HCT116 (cell line): ENCODE measurements around the gene GP1BA.

Experiments used
- POLR2A ChIP-seq: IDR thresholded peaks from 2 replicates; pipeline ENCODE4 v1.7.0; 2011; ENCODE audit warnings: borderline replicate concordance; ENCODE audit not compliant: insufficient read depth, insufficient read length; ENCODE audit errors: extremely low read depth
- POLR2AphosphoS5 ChIP-seq: IDR thresholded peaks from 2 replicates; pipeline ENCODE4 v1.6.1; 2011; ENCODE audit warnings: mild to moderate bottlenecking, low read depth, low read length, moderate library complexity
- YY1 ChIP-seq: IDR thresholded peaks from 2 replicates; pipeline ENCODE4 v1.6.1; 2011; ENCODE audit warnings: low read length, low read depth, moderate library complexity, mild to moderate bottlenecking; ENCODE audit not compliant: insufficient replicate concordance; ENCODE audit errors: extremely low read depth

DNA sequence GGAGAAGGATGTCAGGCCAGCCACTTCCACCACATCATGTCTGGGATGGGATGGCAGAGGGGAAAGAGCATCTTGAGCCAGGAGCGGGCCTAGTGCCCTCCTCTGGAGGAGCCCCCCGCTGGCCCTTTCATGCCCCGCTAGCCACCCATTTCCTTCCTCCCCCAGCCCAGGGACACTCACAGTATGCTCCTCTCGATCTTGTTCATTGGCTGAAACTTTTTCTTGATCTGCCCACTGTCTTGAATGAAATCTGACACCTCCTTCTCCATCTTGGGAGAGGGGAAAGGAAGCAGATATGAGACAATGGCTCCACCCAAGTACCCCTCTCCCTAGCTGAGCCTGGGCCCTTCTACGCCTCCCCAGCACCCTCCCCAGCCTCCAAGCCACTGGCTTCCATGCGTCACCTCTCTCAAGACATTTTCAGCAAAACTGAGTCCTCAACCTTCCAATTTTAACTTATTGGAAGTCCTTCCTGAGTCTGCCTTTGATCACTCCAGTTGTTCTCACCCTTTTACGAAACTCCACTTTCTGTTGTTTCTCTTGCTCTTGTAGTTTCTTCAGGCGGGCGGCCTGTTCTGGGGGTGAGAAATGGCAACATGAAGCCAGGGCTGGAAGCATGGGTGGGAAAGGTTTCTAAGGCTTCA lies 28.3 kb downstream of the GP1BA start:
- TF ChIP-seq POLR2A (no peak), YY1 (no peak), POLR2AphosphoS5 (no peak)
